ENCODE measurements around the gene FOXN4.

Gene FOXN4

DNA sequence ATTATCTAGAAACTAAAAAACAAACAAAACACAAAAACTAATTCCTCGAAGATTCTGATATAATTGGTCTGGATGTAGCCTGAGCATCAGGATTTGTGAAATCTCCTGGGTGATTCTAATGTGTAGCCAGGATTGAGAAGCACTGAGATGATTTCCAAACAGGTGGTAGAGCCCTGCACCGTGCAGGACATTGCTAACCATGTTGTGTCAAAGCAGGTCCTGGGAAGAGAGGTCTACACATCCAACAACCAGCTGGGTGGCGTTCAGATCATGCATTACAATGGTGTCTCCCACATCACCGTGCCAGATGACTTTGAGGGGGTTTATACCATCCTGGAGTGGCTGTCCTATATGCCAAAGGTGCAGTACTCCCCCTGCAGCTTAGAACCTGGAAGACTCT is 56.3 kb downstream of the FOXN4 start:
- DNase-seq (ENCODE audit: low read depth) = peak; percentile 19
- TF ChIP-seq MYC (IDR thresholded peaks at IDR 0.05; ENCODE audit: low read depth, low read length) = no peak
- H3K4me3 ChIP-seq (ENCODE audit: low read depth, low read length) = no peak overlapping the region

DNA sequence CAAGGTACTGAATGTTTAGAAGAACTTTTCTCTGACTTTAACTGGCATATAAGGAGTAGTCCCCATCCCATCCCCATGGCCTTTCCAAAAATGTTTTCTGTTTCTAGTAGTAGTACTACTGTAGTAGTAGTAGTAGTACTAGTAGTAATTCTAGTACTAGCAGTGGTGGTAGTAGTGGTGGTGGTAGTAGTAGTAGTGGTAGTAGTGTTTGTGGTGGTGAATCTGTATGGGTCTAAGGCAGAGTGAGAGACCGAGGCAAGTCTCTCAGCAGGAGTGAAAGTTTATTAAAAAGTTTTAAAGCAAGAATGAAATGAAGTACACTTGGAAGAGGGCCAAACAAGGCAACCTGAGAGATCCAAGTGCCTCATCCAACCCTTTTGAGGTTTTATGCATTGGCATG is 58.6 kb downstream of the FOXN4 start:
- TF ChIP-seq, protein P1, sequence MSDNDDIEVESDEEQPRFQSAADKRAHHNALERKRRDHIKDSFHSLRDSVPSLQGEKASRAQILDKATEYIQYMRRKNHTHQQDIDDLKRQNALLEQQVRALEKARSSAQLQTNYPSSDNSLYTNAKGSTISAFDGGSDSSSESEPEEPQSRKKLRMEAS (IDR thresholded peaks at IDR 0.05; ENCODE audit: low read depth, low read length) = no peak
- TF ChIP-seq, protein P2, sequence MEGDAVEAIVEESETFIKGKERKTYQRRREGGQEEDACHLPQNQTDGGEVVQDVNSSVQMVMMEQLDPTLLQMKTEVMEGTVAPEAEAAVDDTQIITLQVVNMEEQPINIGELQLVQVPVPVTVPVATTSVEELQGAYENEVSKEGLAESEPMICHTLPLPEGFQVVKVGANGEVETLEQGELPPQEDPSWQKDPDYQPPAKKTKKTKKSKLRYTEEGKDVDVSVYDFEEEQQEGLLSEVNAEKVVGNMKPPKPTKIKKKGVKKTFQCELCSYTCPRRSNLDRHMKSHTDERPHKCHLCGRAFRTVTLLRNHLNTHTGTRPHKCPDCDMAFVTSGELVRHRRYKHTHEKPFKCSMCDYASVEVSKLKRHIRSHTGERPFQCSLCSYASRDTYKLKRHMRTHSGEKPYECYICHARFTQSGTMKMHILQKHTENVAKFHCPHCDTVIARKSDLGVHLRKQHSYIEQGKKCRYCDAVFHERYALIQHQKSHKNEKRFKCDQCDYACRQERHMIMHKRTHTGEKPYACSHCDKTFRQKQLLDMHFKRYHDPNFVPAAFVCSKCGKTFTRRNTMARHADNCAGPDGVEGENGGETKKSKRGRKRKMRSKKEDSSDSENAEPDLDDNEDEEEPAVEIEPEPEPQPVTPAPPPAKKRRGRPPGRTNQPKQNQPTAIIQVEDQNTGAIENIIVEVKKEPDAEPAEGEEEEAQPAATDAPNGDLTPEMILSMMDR (IDR thresholded peaks at IDR 0.05; ENCODE audit: low read depth, low read length) = no peak
- TF ChIP-seq MYC (IDR thresholded peaks at IDR 0.05; ENCODE audit: low read depth, low read length) = no peak
- no peak for TF ChIP-seq POLR2A (IDR thresholded peaks at IDR 0.05; ENCODE audit: extremely low read depth, insufficient read length)

DNA sequence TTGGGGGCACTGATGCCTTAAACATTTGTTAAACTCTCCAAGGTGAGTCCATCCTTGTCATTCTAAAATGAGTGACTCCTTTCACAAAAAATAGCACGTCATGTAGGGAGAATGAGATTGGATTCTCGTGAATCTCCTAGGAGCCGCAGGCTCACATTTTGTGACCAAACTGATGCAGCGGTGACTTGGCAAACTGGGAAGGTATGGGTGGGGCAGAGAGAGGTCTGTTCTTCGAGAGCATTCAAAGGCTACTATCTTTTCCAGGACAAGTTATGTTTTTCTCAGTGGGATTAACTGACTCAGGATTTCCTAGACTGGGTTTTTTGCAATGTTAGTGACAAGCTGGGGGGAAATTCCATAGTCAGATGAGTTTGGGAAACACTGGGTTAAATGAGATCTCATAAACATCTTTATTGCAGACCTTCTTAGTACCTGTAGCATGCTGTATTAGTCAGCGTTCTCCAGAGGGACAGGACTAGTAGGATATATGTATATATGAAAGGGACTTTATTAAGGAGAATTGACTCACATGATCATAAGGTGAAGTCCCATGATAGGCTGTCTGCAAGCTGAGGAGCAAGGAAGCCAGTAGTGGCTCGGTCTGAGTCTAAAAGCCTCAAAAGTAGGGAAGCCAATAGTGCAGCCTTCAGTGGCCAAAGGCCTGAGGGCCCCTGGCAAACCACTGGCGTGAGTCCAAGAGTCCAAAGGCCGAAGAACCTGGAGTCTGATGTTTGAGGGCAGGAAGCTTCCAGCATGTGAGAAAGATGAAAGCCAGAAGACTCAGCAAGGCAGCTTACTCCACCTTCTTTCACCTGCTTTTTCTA is 61.0 kb downstream of the FOXN4 start:
- no peak for DNase-seq (ENCODE audit: low read depth)
- H3K4me3 ChIP-seq (ENCODE audit: low read depth, low read length) = no peak overlapping the region
- TF ChIP-seq, protein P1 (IDR thresholded peaks at IDR 0.05; ENCODE audit: low read depth, low read length) = no peak
- TF ChIP-seq, protein P2 (IDR thresholded peaks at IDR 0.05; ENCODE audit: low read depth, low read length) = no peak
- TF ChIP-seq MYC (IDR thresholded peaks at IDR 0.05; ENCODE audit: low read depth, low read length) (no peak), POLR2A (IDR thresholded peaks at IDR 0.05; ENCODE audit: extremely low read depth, insufficient read length) (no peak)

More for the DNA sequence above, 58.6 kb downstream of the FOXN4 start:
- no peak overlapping the region for H3K4me3 ChIP-seq (ENCODE audit: low read depth, low read length)
- DNase-seq (ENCODE audit: low read depth) = no peak

DNA sequence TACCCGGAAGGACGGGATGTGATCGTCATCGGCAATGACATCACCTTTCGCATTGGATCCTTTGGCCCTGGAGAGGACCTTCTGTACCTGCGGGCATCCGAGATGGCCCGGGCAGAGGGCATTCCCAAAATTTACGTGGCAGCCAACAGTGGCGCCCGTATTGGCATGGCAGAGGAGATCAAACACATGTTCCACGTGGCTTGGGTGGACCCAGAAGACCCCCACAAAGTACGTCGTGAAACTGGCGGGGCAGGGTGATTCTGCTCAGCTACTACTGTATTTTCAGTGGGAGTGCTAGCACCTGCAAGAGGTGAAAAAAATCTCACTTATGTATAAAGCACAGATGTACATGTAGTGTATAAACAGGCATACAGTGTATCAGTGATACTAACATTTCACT is 62.9 kb downstream of the FOXN4 start:
- no peak for DNase-seq (ENCODE audit: low read depth)
- no peak for TF ChIP-seq POLR2A (IDR thresholded peaks at IDR 0.05; ENCODE audit: extremely low read depth, insufficient read length)
- H3K4me3 ChIP-seq (ENCODE audit: low read depth, low read length) = no peak overlapping the region

DNA sequence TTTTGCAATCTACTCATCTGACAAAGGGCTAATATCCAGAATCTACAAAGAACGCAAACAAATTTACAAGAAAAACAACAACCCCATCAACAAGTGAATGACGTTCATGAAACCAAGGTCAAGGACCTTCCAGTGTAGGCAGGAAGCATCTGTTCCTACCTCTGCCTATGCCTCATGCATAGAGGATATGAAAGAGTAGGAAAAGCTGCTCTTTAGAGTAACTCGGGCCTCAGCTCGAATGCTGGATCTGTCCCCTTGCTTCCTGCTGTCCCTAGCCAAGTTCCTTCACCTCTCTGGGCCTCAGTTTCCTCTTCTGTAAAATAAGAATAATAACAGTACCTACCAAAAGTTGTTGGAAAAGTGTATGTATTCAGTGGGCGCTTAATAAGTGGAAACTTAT is 65.0 kb downstream of the FOXN4 start:
- H3K4me3 ChIP-seq (ENCODE audit: low read depth, low read length) = no peak overlapping the region
- no peak for DNase-seq (ENCODE audit: low read depth)
- TF ChIP-seq, protein P1 (IDR thresholded peaks at IDR 0.05; ENCODE audit: low read depth, low read length) = no peak
- no peak for TF ChIP-seq MYC (IDR thresholded peaks at IDR 0.05; ENCODE audit: low read depth, low read length)
- TF ChIP-seq, protein P2 (IDR thresholded peaks at IDR 0.05; ENCODE audit: low read depth, low read length) = no peak
- TF ChIP-seq POLR2A (IDR thresholded peaks at IDR 0.05; ENCODE audit: extremely low read depth, insufficient read length) = no peak

DNA sequence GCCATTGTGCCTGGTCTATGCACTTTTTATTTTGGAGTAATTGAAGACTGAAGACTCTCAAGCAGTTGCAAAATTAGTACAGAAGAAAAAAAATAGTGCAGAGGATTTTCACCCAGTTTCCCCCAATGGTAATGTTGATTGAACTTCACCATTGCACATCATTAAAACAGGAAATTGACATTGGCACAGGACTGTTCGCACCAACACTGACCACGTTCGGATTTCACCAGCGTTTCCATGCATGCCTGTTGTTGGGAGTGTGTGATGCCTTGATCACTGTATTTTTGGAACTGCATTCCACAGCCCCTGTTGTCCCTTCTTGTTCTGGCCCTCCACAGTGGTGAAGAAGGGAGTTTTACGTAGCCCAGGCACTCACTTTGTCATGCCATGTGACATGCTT is 67.1 kb downstream of the FOXN4 start:
- no peak overlapping the region for H3K4me3 ChIP-seq (ENCODE audit: low read depth, low read length)
- no peak for DNase-seq (ENCODE audit: low read depth)
- TF ChIP-seq, protein P2 (IDR thresholded peaks at IDR 0.05; ENCODE audit: low read depth, low read length) = no peak
- TF ChIP-seq, protein P1 (IDR thresholded peaks at IDR 0.05; ENCODE audit: low read depth, low read length) = no peak
- TF ChIP-seq POLR2A (IDR thresholded peaks at IDR 0.05; ENCODE audit: extremely low read depth, insufficient read length) (no peak), MYC (IDR thresholded peaks at IDR 0.05; ENCODE audit: low read depth, low read length) (no peak)

DNA sequence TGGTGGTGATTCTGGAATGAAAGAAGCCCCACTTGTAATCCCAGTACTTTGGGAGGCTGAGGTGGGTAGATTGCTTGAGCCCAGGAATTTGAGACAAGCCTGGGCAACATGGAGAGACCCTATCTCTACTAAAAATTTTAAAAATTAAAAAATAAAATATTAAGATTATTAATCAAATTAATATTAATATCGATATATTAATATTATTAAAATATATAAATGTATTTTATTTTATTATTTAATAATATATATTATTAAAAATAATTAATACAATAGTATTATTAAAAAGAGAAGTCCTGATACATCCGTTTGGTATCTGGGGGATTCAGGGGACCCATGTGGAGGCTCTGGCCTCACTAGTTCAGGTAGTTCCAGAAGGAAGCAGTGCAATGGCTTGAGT is 68.7 kb downstream of the FOXN4 start:
- DNase-seq (ENCODE audit: low read depth) = no peak
- TF ChIP-seq, protein P1 (IDR thresholded peaks at IDR 0.05; ENCODE audit: low read depth, low read length) = no peak
- TF ChIP-seq MYC (IDR thresholded peaks at IDR 0.05; ENCODE audit: low read depth, low read length) (no peak), POLR2A (IDR thresholded peaks at IDR 0.05; ENCODE audit: extremely low read depth, insufficient read length) (no peak)
- TF ChIP-seq, protein P2 (IDR thresholded peaks at IDR 0.05; ENCODE audit: low read depth, low read length) = no peak
- H3K4me3 ChIP-seq (ENCODE audit: low read depth, low read length) = no peak overlapping the region

Data from NB4 (cell line).